Glutamatergic neuron (in vitro differentiated cells): ENCODE data around the gene WNT7B. TPM values are rescaled to one million over a fixed set of nuclear protein-coding genes. Genes with fewer than 3 reads are reported as not detected.

Source experiments
- DNase-seq: peaks from one replicate; pipeline ENCODE4 v3.0.0; 2022
- H3K27ac Mint-ChIP-seq: one replicate; pipeline ENCODE4 v1.8.0; 2020; ENCODE audit warnings: mild to moderate bottlenecking, mixed read lengths, inconsistent platforms; ENCODE audit not compliant: unreplicated experiment
- H3K27me3 Mint-ChIP-seq: one replicate; pipeline ENCODE4 v1.8.0; 2020; ENCODE audit warnings: mild to moderate bottlenecking, moderate library complexity, mixed read lengths, inconsistent platforms; ENCODE audit not compliant: unreplicated experiment
- H3K36me3 Mint-ChIP-seq: one replicate; pipeline ENCODE4 v1.8.0; 2020; ENCODE audit warnings: mild to moderate bottlenecking, mixed read lengths, inconsistent platforms; ENCODE audit not compliant: unreplicated experiment
- H3K4me1 Mint-ChIP-seq: one replicate; pipeline ENCODE4 v1.8.0; 2020; ENCODE audit warnings: mild to moderate bottlenecking, low read depth, mixed read lengths, inconsistent platforms; ENCODE audit not compliant: unreplicated experiment
- H3K4me3 Mint-ChIP-seq: one replicate; pipeline ENCODE4 v1.8.0; 2020; ENCODE audit warnings: mild to moderate bottlenecking, mixed read lengths, inconsistent platforms; ENCODE audit not compliant: unreplicated experiment
- H3K9me3 Mint-ChIP-seq: one replicate; pipeline ENCODE4 v1.8.0; 2020; ENCODE audit warnings: mild to moderate bottlenecking, moderate library complexity, mixed read lengths, inconsistent platforms; ENCODE audit not compliant: unreplicated experiment
- total RNA-seq: library from RNA; stranded (reverse); fragmentation: NEBNext Ultra II Directional; extraction: Animal tissue kit (Norgen Biotek cat#: 25700); gene quantifications from one replicate; pipeline ENCODE4 v1.2.1, GENCODE V29; 2021; ENCODE audit not compliant: unreplicated experiment
- TF ChIP-seq, protein P1 (sequence below): fragments of 200-600 bp; sonication (generic); IDR thresholded peaks from one replicate; pipeline ENCODE4 v1.5.0; 2021; ENCODE audit not compliant: partially characterized antibody, unreplicated experiment

The WNT7B gene
- total RNA-seq, 1 donor from 2014 or later = 0.37 TPM

DNA sequence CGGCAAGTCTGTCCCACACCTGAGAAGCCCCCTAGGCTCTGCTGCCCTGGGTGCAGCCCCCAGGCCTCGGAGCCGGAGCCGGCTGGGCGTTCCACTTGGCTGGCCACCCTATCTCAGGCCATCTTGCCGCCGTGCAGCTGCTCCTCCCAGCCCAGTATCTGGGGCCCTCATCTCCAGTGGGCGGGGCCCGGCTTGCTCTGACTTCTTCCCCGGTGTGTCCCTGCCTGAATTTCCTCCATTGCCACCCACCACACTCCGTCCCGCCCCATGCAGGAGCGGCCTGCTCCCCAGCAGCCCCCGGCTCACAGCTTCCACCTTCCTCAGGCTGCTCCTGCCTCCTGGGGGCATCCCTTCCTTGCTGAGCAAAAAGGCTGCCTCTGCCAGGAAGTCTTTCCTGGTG is 46.6 kb downstream of the WNT7B start:
- Mint-ChIP-seq H3K36me3 (no peaks in the 10 kb centered on the region), H3K27me3 (peaks cover 10% of the 10 kb centered on the region), H3K4me1 (no peaks in the 10 kb centered on the region), H3K4me3 (no peak overlapping the region), H3K9me3 (peaks cover 7% of the 10 kb centered on the region), H3K27ac (no peak overlapping the region)
- DNase-seq = no peak
- TF ChIP-seq, protein P1, sequence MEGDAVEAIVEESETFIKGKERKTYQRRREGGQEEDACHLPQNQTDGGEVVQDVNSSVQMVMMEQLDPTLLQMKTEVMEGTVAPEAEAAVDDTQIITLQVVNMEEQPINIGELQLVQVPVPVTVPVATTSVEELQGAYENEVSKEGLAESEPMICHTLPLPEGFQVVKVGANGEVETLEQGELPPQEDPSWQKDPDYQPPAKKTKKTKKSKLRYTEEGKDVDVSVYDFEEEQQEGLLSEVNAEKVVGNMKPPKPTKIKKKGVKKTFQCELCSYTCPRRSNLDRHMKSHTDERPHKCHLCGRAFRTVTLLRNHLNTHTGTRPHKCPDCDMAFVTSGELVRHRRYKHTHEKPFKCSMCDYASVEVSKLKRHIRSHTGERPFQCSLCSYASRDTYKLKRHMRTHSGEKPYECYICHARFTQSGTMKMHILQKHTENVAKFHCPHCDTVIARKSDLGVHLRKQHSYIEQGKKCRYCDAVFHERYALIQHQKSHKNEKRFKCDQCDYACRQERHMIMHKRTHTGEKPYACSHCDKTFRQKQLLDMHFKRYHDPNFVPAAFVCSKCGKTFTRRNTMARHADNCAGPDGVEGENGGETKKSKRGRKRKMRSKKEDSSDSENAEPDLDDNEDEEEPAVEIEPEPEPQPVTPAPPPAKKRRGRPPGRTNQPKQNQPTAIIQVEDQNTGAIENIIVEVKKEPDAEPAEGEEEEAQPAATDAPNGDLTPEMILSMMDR = no peak

DNA sequence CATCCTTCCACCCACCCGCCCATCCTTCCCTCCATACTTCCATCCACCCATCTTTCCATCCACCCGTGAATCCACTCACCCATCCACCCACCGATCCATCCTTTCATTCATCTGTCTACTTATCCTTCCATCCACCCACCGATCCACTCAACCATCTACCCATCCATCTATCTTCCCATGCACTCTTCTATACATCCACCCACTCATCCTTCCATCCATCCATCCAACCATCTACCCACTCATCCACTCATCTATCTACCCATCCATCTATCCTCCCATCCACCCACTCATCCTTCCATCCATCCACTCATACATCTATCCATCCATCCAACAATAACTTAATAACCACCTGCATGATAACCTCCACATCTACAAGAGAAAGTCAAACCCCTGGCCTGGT is 47.3 kb downstream of the WNT7B start:
- TF ChIP-seq, protein P1 = no peak
- Mint-ChIP-seq H3K4me3 (no peak overlapping the region), H3K27ac (no peak overlapping the region), H3K36me3 (no peaks in the 10 kb centered on the region), H3K9me3 (peaks cover 7% of the 10 kb centered on the region), H3K27me3 (peaks cover 10% of the 10 kb centered on the region), H3K4me1 (no peaks in the 10 kb centered on the region)
- DNase-seq = no peak

DNA sequence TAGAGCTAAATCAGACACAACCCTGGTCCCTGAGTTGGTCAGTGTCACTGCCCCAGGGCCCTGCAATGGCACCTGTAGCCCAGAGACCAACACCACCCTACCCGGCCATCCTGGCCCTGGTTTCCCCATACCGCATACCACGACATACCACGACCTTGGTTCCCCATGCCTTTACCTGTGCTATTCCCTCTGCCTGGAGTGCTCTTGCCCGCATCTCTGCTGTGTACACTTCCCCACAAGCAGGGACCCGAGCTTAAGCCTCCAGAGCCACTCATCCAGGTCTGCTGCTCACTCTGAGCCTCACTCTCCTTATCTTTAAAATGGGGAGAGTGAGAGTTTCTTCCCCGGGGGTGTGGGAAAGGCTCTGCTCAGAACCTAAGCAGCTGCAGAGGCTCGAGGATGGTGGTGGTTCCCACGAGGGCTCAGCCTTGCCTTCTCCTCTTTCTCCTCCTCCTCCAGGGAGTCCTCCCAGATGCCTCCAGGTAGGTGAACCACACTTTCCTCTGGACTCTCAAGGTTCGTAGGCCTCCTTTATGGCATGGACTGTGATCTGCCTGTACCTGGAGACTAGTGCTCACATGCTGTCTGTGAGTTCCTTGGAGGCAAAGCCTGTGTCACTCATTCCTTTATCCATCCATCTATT is 48.1 kb downstream of the WNT7B start:
- Mint-ChIP-seq H3K36me3 (no peaks in the 10 kb centered on the region), H3K27ac (no peak overlapping the region), H3K27me3 (peaks cover 10% of the 10 kb centered on the region), H3K4me1 (no peaks in the 10 kb centered on the region), H3K4me3 (no peak overlapping the region), H3K9me3 (peaks cover 7% of the 10 kb centered on the region)
- TF ChIP-seq, protein P1 = no peak
- no peak for DNase-seq

DNA sequence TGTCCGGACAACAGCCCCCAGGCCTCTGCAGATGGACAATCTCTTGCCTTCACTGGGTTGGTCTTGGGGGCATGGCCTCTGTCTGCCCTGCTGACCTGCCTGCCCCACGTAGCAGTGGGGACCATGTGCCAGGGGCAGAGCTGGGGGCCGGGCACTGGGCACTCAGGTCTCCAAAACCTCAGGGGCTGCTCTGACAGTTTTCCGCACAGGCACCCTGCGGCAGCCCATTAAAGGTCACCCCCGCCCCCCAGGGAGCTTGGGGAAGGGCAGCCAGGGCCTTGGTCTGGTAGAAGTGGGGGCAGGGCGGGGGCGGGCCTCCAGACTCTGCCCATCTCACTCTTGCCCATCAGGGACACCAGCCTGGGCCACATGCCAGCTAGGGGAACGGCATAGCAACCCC is 49.9 kb downstream of the WNT7B start:
- Mint-ChIP-seq H3K27me3 (peaks cover 8% of the 10 kb centered on the region), H3K9me3 (peaks cover 7% of the 10 kb centered on the region), H3K4me3 (no peak overlapping the region), H3K4me1 (no peaks in the 10 kb centered on the region), H3K27ac (no peak overlapping the region), H3K36me3 (no peaks in the 10 kb centered on the region)
- TF ChIP-seq, protein P1 = no peak
- DNase-seq = no peak

DNA sequence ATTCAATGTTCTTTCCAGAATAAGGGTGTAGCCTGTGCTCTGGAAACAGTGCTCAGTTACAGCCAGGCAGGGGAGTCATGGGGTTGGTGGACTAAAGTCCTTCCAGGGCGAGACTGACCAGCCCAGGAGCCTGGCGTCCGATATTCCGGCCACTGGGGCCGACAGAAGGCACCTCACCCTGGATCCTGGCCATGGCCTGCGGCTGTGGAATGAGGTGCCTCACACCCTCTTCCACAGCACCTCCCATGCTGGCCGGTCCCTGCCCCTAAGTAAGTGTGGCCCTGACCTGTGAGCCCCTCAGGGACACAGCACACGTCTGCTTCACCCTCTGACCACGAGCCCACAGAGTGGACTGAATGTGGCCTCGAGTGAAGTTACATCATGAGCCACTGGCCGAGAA is 50.5 kb downstream of the WNT7B start:
- H3K27ac Mint-ChIP-seq = no peak overlapping the region
- no peaks in the 10 kb centered on the region for H3K36me3 Mint-ChIP-seq
- DNase-seq = no peak
- H3K4me3 Mint-ChIP-seq = no peak overlapping the region
- H3K27me3 Mint-ChIP-seq = peaks cover 8% of the 10 kb centered on the region
- H3K4me1 Mint-ChIP-seq = no peaks in the 10 kb centered on the region
- TF ChIP-seq, protein P1 = no peak
- H3K9me3 Mint-ChIP-seq = peaks cover 7% of the 10 kb centered on the region
